Fibroblast of lung (primary cell): Measurements from ENCODE around the gene ARHGEF26. TPM values are rescaled to one million over a fixed set of nuclear protein-coding genes. Genes with fewer than 3 reads are reported as not detected.

Source experiments
- DNase-seq, 2 donors: peaks; one replicate each; pipeline versions ENCODE4 v3.0.0 to v3.0.0-alpha.2; 2010; ENCODE audit warnings: low read depth in 2 of 2
- H2AFZ ChIP-seq: 2 replicates; pipeline ENCODE4 v1.5.1; 2012; ENCODE audit warnings: low read length, control low read depth, inconsistent platforms
- H3K27ac ChIP-seq: 2 replicates; pipeline ENCODE4 v1.5.1; 2011; ENCODE audit warnings: low read length, control low read depth; ENCODE audit not compliant: insufficient read depth
- H3K27me3 ChIP-seq: 2 replicates; pipeline ENCODE4 v1.5.1; 2011; ENCODE audit warnings: mild to moderate bottlenecking, low read length; ENCODE audit not compliant: control insufficient read depth, insufficient read depth
- H3K36me3 ChIP-seq: 2 replicates; pipeline ENCODE4 v1.5.1; 2011; ENCODE audit warnings: low read length; ENCODE audit not compliant: control insufficient read depth, insufficient read depth
- H3K4me1 ChIP-seq: 2 replicates; pipeline ENCODE4 v1.5.1; 2011; ENCODE audit warnings: low read length; ENCODE audit not compliant: control insufficient read depth, insufficient read depth; ENCODE audit errors: extremely low read depth
- H3K4me2 ChIP-seq: 2 replicates; pipeline ENCODE4 v1.5.1; 2011; ENCODE audit warnings: low read length, control low read depth; ENCODE audit not compliant: insufficient read depth; ENCODE audit errors: extremely low read depth
- H3K4me3 ChIP-seq, 4 experiments: fragments of 200-600 bp in 1 of 4; sonication (generic) in 1 of 4; replicated peaks in 1 of 4; 2 replicates each; pipeline ENCODE4 v1.5.1; 2011 to 2016; ENCODE audit warnings: low read length in 4 of 4, low read depth in 3 of 4, mild to moderate bottlenecking in 3 of 4, control low read depth in 2 of 4, inconsistent platforms in 1 of 4, mixed read lengths in 1 of 4; ENCODE audit not compliant: insufficient read depth in 1 of 4; ENCODE audit errors: control extremely low read depth in 1 of 4
- H3K79me2 ChIP-seq: 2 replicates; pipeline ENCODE4 v1.5.1; 2012; ENCODE audit warnings: mild to moderate bottlenecking, low read length, inconsistent platforms; ENCODE audit not compliant: control insufficient read depth, insufficient read depth
- H3K9ac ChIP-seq: 2 replicates; pipeline ENCODE4 v1.5.1; 2011; ENCODE audit warnings: mild to moderate bottlenecking, low read length, control low read depth; ENCODE audit not compliant: insufficient read depth
- H3K9me3 ChIP-seq: 2 replicates; pipeline ENCODE4 v1.5.1; 2012; ENCODE audit warnings: low read depth, low read length; ENCODE audit not compliant: control insufficient read depth, insufficient read depth
- H4K20me1 ChIP-seq: 2 replicates; pipeline ENCODE4 v1.5.1; 2011; ENCODE audit warnings: low read length; ENCODE audit not compliant: control insufficient read depth, insufficient read depth; ENCODE audit errors: extremely low read depth
- EZH2 ChIP-seq: IDR thresholded peaks from 2 replicates; pipeline ENCODE4 v1.5.1; 2012; ENCODE audit warnings: low read length, control low read depth, mild to moderate bottlenecking; ENCODE audit errors: missing control alignments
- polyA plus RNA-seq, 2 donors: library from polyadenylated mRNA; depleted of rRNA in 1 of 2; stranded (reverse) in 1 of 2; unstranded in 1 of 2; fragments of >200 nt; gene quantifications; 2 replicates each; pipeline ENCODE4 v1.2.1, GENCODE V29; 2011 to 2012; ENCODE audit warnings: missing spikeins in 1 of 2
- total RNA-seq: library from RNA; depleted of rRNA; stranded (reverse); fragments of >200 nt; gene quantifications from 2 replicates; pipeline ENCODE4 v1.2.1, GENCODE V29; 2014
- TF ChIP-seq, protein P1 (sequence below), 2 donors: IDR thresholded peaks in 1 of 2; conservative IDR thresholded peaks in 1 of 2; 1 replicate in 1 of 2; 2 replicates in 1 of 2; pipeline ENCODE4 v1.5.1; 2011 to 2012; ENCODE audit warnings: low read length in 2 of 2, control low read depth in 1 of 2, inconsistent platforms in 1 of 2, low read depth in 1 of 2, mild to moderate bottlenecking in 1 of 2

Gene ARHGEF26
- total and polyA plus RNA-seq, 2 donors (not counting 1 experiment from before 2014, with no cell fraction given) = 0.72 to 2.1 TPM

DNA sequence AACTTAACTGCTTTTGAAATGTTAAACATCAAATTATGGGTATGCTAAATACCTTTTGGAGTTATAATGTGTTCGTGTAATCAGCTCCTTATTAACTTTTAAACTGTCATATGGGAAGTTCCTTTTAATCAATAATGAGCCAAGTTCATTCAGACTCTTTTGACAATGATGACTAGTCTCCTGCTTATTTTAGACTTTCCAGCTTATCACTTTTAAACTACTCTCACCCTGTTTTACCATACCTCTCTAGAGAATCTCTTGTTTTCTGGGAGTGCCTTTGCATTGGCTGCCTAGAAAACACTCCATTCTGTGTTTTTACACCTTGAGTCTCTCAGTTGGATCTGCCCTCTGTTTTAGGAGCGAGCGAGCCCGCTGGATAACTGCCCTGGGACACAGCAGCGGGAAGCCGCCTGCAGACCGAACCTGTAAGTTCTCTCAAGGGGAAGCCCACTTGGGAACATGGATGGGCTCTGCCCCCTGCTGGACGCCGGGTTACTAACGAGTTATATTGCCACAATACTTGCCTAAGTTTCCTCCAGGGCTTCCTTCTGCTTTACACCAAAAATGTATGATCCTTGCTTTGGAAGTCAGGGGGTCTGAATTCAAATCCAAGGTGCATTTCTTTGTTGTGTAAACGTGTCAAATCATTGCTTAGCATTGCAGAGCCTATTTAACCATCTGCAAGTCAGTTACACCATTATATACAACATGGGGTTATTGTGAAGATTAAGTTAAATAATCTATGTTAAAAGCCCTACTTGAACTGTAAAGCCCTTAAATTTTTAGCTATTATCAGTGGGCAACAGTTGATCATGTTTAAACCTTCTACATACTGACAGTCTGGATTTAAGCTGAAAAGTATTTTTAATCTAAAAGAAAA is 131.8 kb downstream of the ARHGEF26 start:
- H3K9me3 ChIP-seq = no peaks in the 10 kb centered on the region
- no peak for TF ChIP-seq EZH2
- TF ChIP-seq, protein P1, sequence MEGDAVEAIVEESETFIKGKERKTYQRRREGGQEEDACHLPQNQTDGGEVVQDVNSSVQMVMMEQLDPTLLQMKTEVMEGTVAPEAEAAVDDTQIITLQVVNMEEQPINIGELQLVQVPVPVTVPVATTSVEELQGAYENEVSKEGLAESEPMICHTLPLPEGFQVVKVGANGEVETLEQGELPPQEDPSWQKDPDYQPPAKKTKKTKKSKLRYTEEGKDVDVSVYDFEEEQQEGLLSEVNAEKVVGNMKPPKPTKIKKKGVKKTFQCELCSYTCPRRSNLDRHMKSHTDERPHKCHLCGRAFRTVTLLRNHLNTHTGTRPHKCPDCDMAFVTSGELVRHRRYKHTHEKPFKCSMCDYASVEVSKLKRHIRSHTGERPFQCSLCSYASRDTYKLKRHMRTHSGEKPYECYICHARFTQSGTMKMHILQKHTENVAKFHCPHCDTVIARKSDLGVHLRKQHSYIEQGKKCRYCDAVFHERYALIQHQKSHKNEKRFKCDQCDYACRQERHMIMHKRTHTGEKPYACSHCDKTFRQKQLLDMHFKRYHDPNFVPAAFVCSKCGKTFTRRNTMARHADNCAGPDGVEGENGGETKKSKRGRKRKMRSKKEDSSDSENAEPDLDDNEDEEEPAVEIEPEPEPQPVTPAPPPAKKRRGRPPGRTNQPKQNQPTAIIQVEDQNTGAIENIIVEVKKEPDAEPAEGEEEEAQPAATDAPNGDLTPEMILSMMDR (conservative IDR thresholded peaks at IDR 0.05 in 1 of 2, IDR thresholded peaks at IDR 0.05 in 1 of 2; ENCODE audit: low read depth in 1 of 2, low read length in 2 of 2) = peak; percentile 95 to 98

DNA sequence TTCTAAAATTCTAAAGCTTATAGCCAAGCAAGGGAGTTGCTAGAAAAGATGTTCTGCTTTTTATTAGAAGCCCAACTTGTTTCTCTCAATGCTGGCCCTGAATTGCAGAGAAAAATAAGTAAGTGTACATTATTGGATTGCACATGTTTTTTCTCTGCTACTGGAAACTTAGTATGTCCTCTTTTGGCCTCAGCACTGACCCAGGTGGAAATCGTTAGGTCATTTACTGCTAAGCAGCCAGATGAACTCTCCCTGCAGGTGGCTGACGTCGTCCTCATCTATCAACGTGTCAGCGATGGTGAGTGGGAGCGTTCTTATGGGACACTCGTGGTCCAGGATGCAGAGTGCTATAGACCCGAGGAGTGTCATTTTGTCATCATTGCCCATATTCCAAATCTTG is 133.3 kb downstream of the ARHGEF26 start:
- no peaks in the 10 kb centered on the region for H3K36me3 ChIP-seq
- H3K27ac ChIP-seq = no peak overlapping the region
- no peaks in the 10 kb centered on the region for H3K9me3 ChIP-seq
- no peaks in the 10 kb centered on the region for H4K20me1 ChIP-seq
- no peak for TF ChIP-seq EZH2
- TF ChIP-seq, protein P1 (conservative IDR thresholded peaks at IDR 0.05 in 1 of 2, IDR thresholded peaks at IDR 0.05 in 1 of 2; ENCODE audit: low read depth in 1 of 2, low read length in 2 of 2) = no peak
- H3K9ac ChIP-seq = no peak overlapping the region
- no peaks in the 10 kb centered on the region for H3K79me2 ChIP-seq
- H3K4me1 ChIP-seq = no peaks in the 10 kb centered on the region
- H3K4me3 ChIP-seq = no peak overlapping the region
- no peaks in the 10 kb centered on the region for H3K27me3 ChIP-seq
- DNase-seq = no peak
- no peak overlapping the region for H3K4me2 ChIP-seq
- no peak overlapping the region for H2AFZ ChIP-seq

More for the DNA sequence above, 131.8 kb downstream of the ARHGEF26 start:
- Histone ChIP-seq H3K9ac (no peak overlapping the region), H3K27ac (no peak overlapping the region), H3K27me3 (no peaks in the 10 kb centered on the region), H3K79me2 (no peaks in the 10 kb centered on the region), H3K36me3 (no peaks in the 10 kb centered on the region), H3K4me2 (peak overlapping the region; percentile 73), H3K4me3 (peak overlapping the region in 1 of 4 experiments; percentile 33), H2AFZ (no peak overlapping the region), H4K20me1 (no peaks in the 10 kb centered on the region), H3K4me1 (no peaks in the 10 kb centered on the region)
- peak; percentile 78 to 90 for DNase-seq

DNA sequence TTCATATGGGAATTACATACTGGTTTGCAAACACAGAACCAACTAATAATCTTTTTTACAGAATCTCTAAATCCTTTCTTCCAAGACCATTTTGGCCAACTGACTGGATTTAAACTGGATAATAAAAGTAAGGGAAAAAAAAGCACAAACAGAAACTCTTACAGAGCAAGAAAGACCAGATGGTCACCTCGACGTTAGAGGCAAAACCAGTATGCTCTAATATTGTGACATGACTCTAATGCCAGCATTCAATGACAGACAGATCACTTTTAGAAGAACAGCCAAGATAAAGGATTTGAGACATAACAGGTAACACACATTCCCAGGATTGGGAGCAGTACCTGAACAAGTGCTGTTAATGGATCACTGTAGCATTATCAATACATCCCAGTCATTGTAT is 152.2 kb downstream of the ARHGEF26 start:
- TF ChIP-seq, protein P1 (conservative IDR thresholded peaks at IDR 0.05 in 1 of 2, IDR thresholded peaks at IDR 0.05 in 1 of 2; ENCODE audit: low read depth in 1 of 2, low read length in 2 of 2) = no peak
- TF ChIP-seq EZH2 = no peak
- H2AFZ ChIP-seq = no peak overlapping the region
- no peaks in the 10 kb centered on the region for H3K27me3 ChIP-seq
- no peaks in the 10 kb centered on the region for H3K79me2 ChIP-seq
- no peaks in the 10 kb centered on the region for H3K9me3 ChIP-seq
- H3K9ac ChIP-seq = no peak overlapping the region
- peaks cover 8% of the 10 kb centered on the region for H3K36me3 ChIP-seq
- H3K4me3 ChIP-seq = no peak overlapping the region
- H3K4me1 ChIP-seq = no peaks in the 10 kb centered on the region
- no peak overlapping the region for H3K27ac ChIP-seq
- no peak overlapping the region for H3K4me2 ChIP-seq
- no peak for DNase-seq
- H4K20me1 ChIP-seq = no peaks in the 10 kb centered on the region
